ENCODE data around the gene CNDP2. TPM values are rescaled to one million over a fixed set of nuclear protein-coding genes. Genes with fewer than 3 reads are reported as not detected.
A peak's percentile ranks its signal among the peaks of the same experiment; 100 is the strongest.

CNDP2 gene
- polyA plus RNA-seq, 1 donor: 300 TPM

GRCh38 chr18:74533666-74534065 lies 37.5 kb downstream of the CNDP2 start:
- Histone ChIP-seq H3K9me3 (ENCODE audit: control insufficient read depth, low read depth, low read length) (no peaks in the 10 kb centered on the region), H3K27ac (ENCODE audit: low read length) (no peak overlapping the region), H3K4me3 (ENCODE audit: low read length) (no peak overlapping the region), H3K27me3 (ENCODE audit: control insufficient read depth, insufficient read depth, low read length) (no peaks in the 10 kb centered on the region), H3K36me3 (ENCODE audit: control insufficient read depth, insufficient read depth, low read length) (no peaks in the 10 kb centered on the region), H3K4me1 (ENCODE audit: control insufficient read depth, insufficient read depth, low read length) (peaks cover 4% of the 10 kb centered on the region)
- no peak for DNase-seq
- 100% methylated on average over 3 of the region's 12 CpGs for WGBS (ENCODE audit: insufficient coverage, low lambda C conversion rate)

- peaks cover 4% of the 10 kb centered on the region for H3K4me1 ChIP-seq (ENCODE audit: control insufficient read depth, insufficient read depth, low read length)
- no peaks in the 10 kb centered on the region for H3K36me3 ChIP-seq (ENCODE audit: control insufficient read depth, insufficient read depth, low read length)
- no peak within 1 kb of the TSS for H3K27ac ChIP-seq (ENCODE audit: low read length)
- no peaks in the 10 kb centered on the region for H3K27me3 ChIP-seq (ENCODE audit: control insufficient read depth, insufficient read depth, low read length)
- H3K9me3 ChIP-seq (ENCODE audit: control insufficient read depth, low read depth, low read length): no peaks in the 10 kb centered on the region
- no peak for DNase-seq
- WGBS (ENCODE audit: insufficient coverage, low lambda C conversion rate): no CpG with 5 or more reads among the region's 21 CpGs
- H3K4me3 ChIP-seq (ENCODE audit: low read length): no peak within 1 kb of the TSS
These were observed 38.2 kb downstream of the CNDP2 start, which contains the start of gene CNDP1 for GRCh38 chr18:74534150-74534969. TSS of gene CNDP1 (plus strand) at chr18:74534500. CDS start at chr18:74534668, 168 bp downstream.

- Histone ChIP-seq H3K27ac (ENCODE audit: low read length) (no peak overlapping the region), H3K4me3 (ENCODE audit: low read length) (no peak overlapping the region), H3K4me1 (ENCODE audit: control insufficient read depth, insufficient read depth, low read length) (peaks cover 4% of the 10 kb centered on the region), H3K36me3 (ENCODE audit: control insufficient read depth, insufficient read depth, low read length) (no peaks in the 10 kb centered on the region), H3K27me3 (ENCODE audit: control insufficient read depth, insufficient read depth, low read length) (no peaks in the 10 kb centered on the region), H3K9me3 (ENCODE audit: control insufficient read depth, low read depth, low read length) (no peaks in the 10 kb centered on the region)
- DNase-seq: peak in 1 of 2 donors; percentile 44
- no CpG with 5 or more reads among the region's 9 CpGs for WGBS (ENCODE audit: insufficient coverage, low lambda C conversion rate)
These were observed 39.0 kb downstream of the CNDP2 start for GRCh38 chr18:74534981-74535649.

- no peaks in the 10 kb centered on the region for H3K9me3 ChIP-seq (ENCODE audit: control insufficient read depth, low read depth, low read length)
- DNase-seq: no peak
- no peak overlapping the region for H3K4me3 ChIP-seq (ENCODE audit: low read length)
- H3K4me1 ChIP-seq (ENCODE audit: control insufficient read depth, insufficient read depth, low read length): peaks cover 32% of the 10 kb centered on the region
- H3K36me3 ChIP-seq (ENCODE audit: control insufficient read depth, insufficient read depth, low read length): no peaks in the 10 kb centered on the region
- no CpG with 5 or more reads among the region's 11 CpGs for WGBS (ENCODE audit: insufficient coverage, low lambda C conversion rate)
- no peaks in the 10 kb centered on the region for H3K27me3 ChIP-seq (ENCODE audit: control insufficient read depth, insufficient read depth, low read length)
- H3K27ac ChIP-seq (ENCODE audit: low read length): no peak overlapping the region
These were observed 43.1 kb downstream of the CNDP2 start for GRCh38 chr18:74539289-74539688.

GRCh38 chr18:74540652-74541421 lies 44.7 kb downstream of the CNDP2 start:
- no peak overlapping the region for H3K4me3 ChIP-seq (ENCODE audit: low read length)
- peak in 1 of 2 donors; percentile 24 for DNase-seq
- no CpG with 5 or more reads among the region's 20 CpGs for WGBS (ENCODE audit: insufficient coverage, low lambda C conversion rate)
- H3K9me3 ChIP-seq (ENCODE audit: control insufficient read depth, low read depth, low read length): no peaks in the 10 kb centered on the region
- H3K36me3 ChIP-seq (ENCODE audit: control insufficient read depth, insufficient read depth, low read length): no peaks in the 10 kb centered on the region
- no peaks in the 10 kb centered on the region for H3K27me3 ChIP-seq (ENCODE audit: control insufficient read depth, insufficient read depth, low read length)
- H3K27ac ChIP-seq (ENCODE audit: low read length): peak overlapping the region; percentile 91
- peaks cover 37% of the 10 kb centered on the region for H3K4me1 ChIP-seq (ENCODE audit: control insufficient read depth, insufficient read depth, low read length)

GRCh38 chr18:74541703-74542555 lies 45.8 kb downstream of the CNDP2 start:
- Histone ChIP-seq H3K36me3 (ENCODE audit: control insufficient read depth, insufficient read depth, low read length) (no peaks in the 10 kb centered on the region), H3K27me3 (ENCODE audit: control insufficient read depth, insufficient read depth, low read length) (no peaks in the 10 kb centered on the region), H3K27ac (ENCODE audit: low read length) (peak overlapping the region; percentile 91), H3K9me3 (ENCODE audit: control insufficient read depth, low read depth, low read length) (no peaks in the 10 kb centered on the region), H3K4me3 (ENCODE audit: low read length) (no peak overlapping the region), H3K4me1 (ENCODE audit: control insufficient read depth, insufficient read depth, low read length) (peaks cover 46% of the 10 kb centered on the region)
- no CpG with 5 or more reads among the region's 15 CpGs for WGBS (ENCODE audit: insufficient coverage, low lambda C conversion rate)
- peak; percentile 96 to 98 for DNase-seq

- Histone ChIP-seq H3K4me3 (ENCODE audit: low read length) (no peak overlapping the region), H3K27me3 (ENCODE audit: control insufficient read depth, insufficient read depth, low read length) (no peaks in the 10 kb centered on the region), H3K9me3 (ENCODE audit: control insufficient read depth, low read depth, low read length) (peaks cover 5% of the 10 kb centered on the region), H3K4me1 (ENCODE audit: control insufficient read depth, insufficient read depth, low read length) (peaks cover 52% of the 10 kb centered on the region), H3K36me3 (ENCODE audit: control insufficient read depth, insufficient read depth, low read length) (no peaks in the 10 kb centered on the region), H3K27ac (ENCODE audit: low read length) (no peak overlapping the region)
- WGBS (ENCODE audit: insufficient coverage, low lambda C conversion rate): no CpG with 5 or more reads among the region's 8 CpGs
- no peak for DNase-seq
These were observed 48.7 kb downstream of the CNDP2 start for GRCh38 chr18:74544898-74545297.

GRCh38 chr18:74546007-74546406 lies 49.8 kb downstream of the CNDP2 start:
- no CpG with 5 or more reads among the region's 11 CpGs for WGBS (ENCODE audit: insufficient coverage, low lambda C conversion rate)
- Histone ChIP-seq H3K27ac (ENCODE audit: low read length) (no peak overlapping the region), H3K4me3 (ENCODE audit: low read length) (no peak overlapping the region), H3K4me1 (ENCODE audit: control insufficient read depth, insufficient read depth, low read length) (peaks cover 44% of the 10 kb centered on the region), H3K36me3 (ENCODE audit: control insufficient read depth, insufficient read depth, low read length) (no peaks in the 10 kb centered on the region), H3K9me3 (ENCODE audit: control insufficient read depth, low read depth, low read length) (peaks cover 11% of the 10 kb centered on the region), H3K27me3 (ENCODE audit: control insufficient read depth, insufficient read depth, low read length) (no peaks in the 10 kb centered on the region)
- DNase-seq: no peak

- WGBS (ENCODE audit: insufficient coverage, low lambda C conversion rate): 100% methylated on average over 1 of the region's 9 CpGs
- Histone ChIP-seq H3K36me3 (ENCODE audit: control insufficient read depth, insufficient read depth, low read length) (no peaks in the 10 kb centered on the region), H3K27me3 (ENCODE audit: control insufficient read depth, insufficient read depth, low read length) (no peaks in the 10 kb centered on the region), H3K9me3 (ENCODE audit: control insufficient read depth, low read depth, low read length) (peaks cover 11% of the 10 kb centered on the region), H3K4me1 (ENCODE audit: control insufficient read depth, insufficient read depth, low read length) (peaks cover 36% of the 10 kb centered on the region), H3K27ac (ENCODE audit: low read length) (peak overlapping the region; percentile 46), H3K4me3 (ENCODE audit: low read length) (no peak overlapping the region)
- peak in 1 of 2 donors; percentile 74 for DNase-seq
These were observed 50.8 kb downstream of the CNDP2 start for GRCh38 chr18:74546751-74547530.
